HG03439 (cell line): ENCODE data around the gene BCAS3.
"Not testable (repeated sequence)": the region's sequence is repeated elsewhere in the genome, so short reads cannot be mapped to it uniquely, and the experiment has no call there.

Source experiments
- ATAC-seq: cut with Tn5 transposase; IDR thresholded peaks from one replicate; pipeline ENCODE4 v1.9.1; 2021; ENCODE audit warnings: mild to moderate bottlenecking, moderate library complexity; ENCODE audit not compliant: unreplicated experiment

The BCAS3 gene

GRCh38 chr17:60677308-60678117 lies at the start of gene BCAS3:
BCAS3 (plus strand) TSS chr17:60677851.
- peak; percentile 97 for ATAC-seq

GRCh38 chr17:60628252-60628889 lies 49.3 kb upstream of the BCAS3 start:
- no peak for ATAC-seq

- ATAC-seq: no peak
Measured at GRCh38 chr17:60629120-60629519, 48.5 kb upstream of the BCAS3 start.

- no peak for ATAC-seq
Measured at GRCh38 chr17:60630352-60630751, 47.3 kb upstream of the BCAS3 start.

- ATAC-seq: no peak
Measured at GRCh38 chr17:60631119-60631518, 46.5 kb upstream of the BCAS3 start.

GRCh38 chr17:60637683-60638082 lies 40.0 kb upstream of the BCAS3 start:
- no peak for ATAC-seq

- ATAC-seq: no peak
Measured at GRCh38 chr17:60639019-60639330, 38.7 kb upstream of the BCAS3 start.

- no peak for ATAC-seq
Measured at GRCh38 chr17:60640503-60640902, 37.1 kb upstream of the BCAS3 start.

GRCh38 chr17:60641126-60641525 lies 36.5 kb upstream of the BCAS3 start:
- ATAC-seq: no peak

- ATAC-seq: no peak
Measured at GRCh38 chr17:60641810-60642220, 35.8 kb upstream of the BCAS3 start.

GRCh38 chr17:60645918-60646523 lies 31.6 kb upstream of the BCAS3 start:
- no peak for ATAC-seq

- no peak for ATAC-seq
Measured at GRCh38 chr17:60646701-60647100, 30.9 kb upstream of the BCAS3 start.

- no peak for ATAC-seq
Measured at GRCh38 chr17:60647705-60648104, 29.9 kb upstream of the BCAS3 start.

- ATAC-seq: peak; percentile 84
Measured at GRCh38 chr17:60652454-60653247, 25.0 kb upstream of the BCAS3 start.

- no peak for ATAC-seq
Measured at GRCh38 chr17:60653569-60653968, 24.1 kb upstream of the BCAS3 start.

- no peak for ATAC-seq
Measured at GRCh38 chr17:60656499-60656898, 21.2 kb upstream of the BCAS3 start.

- no peak for ATAC-seq
Measured at GRCh38 chr17:60659156-60659555, 18.5 kb upstream of the BCAS3 start.

GRCh38 chr17:60661489-60661888 lies 16.2 kb upstream of the BCAS3 start:
- ATAC-seq: no peak

- ATAC-seq: no peak
Measured at GRCh38 chr17:60664022-60664421, 13.6 kb upstream of the BCAS3 start.

GRCh38 chr17:60665602-60666001 lies 12.0 kb upstream of the BCAS3 start:
- ATAC-seq: no peak

GRCh38 chr17:60668741-60669140 lies 8.9 kb upstream of the BCAS3 start:
- not testable (repeated sequence) for ATAC-seq
